Frontal cortex (tissue), 4 donors: Measurements from ENCODE around the gene F10. TPM values are rescaled to one million over a fixed set of nuclear protein-coding genes. Genes with fewer than 3 reads are reported as not detected.

Experiments
- DNase-seq, 2 donors: peaks; one replicate each; pipeline ENCODE4 v3.0.0; 2012; ENCODE audit warnings: low spot score in 2 of 2
- FAIRE-seq: peaks from 2 replicates; lab custom pipeline; 2012; peaks lifted over from hg19 to GRCh38; lab: Jason Lieb, UNC
- small RNA-seq: library from RNA; depleted of rRNA; stranded (forward); fragments of <200 nt; gene quantifications from one replicate; pipeline ENCODE3, GENCODE V24; 2014
- total RNA-seq: library from RNA; depleted of rRNA; stranded (reverse); fragments of >200 nt; gene quantifications from one replicate; pipeline ENCODE4 v1.2.3, GENCODE V29; 2014
- donor health status: control.
- donor health status: control.
- donor health status: control.

Gene F10
- total RNA-seq, 1 donor from 2014 or later, result 0.82 TPM

- no peak for DNase-seq
- no peak for FAIRE-seq
These were observed 59.4 kb downstream of the F10 start for GRCh38 chr13:113182046-113182445.

GRCh38 chr13:113183450-113184129 is 61.0 kb downstream of the F10 start:
- DNase-seq (no peak), FAIRE-seq (no peak)

- DNase-seq (no peak), FAIRE-seq (no peak)
These were observed 62.2 kb downstream of the F10 start for GRCh38 chr13:113184568-113185440.

DNA sequence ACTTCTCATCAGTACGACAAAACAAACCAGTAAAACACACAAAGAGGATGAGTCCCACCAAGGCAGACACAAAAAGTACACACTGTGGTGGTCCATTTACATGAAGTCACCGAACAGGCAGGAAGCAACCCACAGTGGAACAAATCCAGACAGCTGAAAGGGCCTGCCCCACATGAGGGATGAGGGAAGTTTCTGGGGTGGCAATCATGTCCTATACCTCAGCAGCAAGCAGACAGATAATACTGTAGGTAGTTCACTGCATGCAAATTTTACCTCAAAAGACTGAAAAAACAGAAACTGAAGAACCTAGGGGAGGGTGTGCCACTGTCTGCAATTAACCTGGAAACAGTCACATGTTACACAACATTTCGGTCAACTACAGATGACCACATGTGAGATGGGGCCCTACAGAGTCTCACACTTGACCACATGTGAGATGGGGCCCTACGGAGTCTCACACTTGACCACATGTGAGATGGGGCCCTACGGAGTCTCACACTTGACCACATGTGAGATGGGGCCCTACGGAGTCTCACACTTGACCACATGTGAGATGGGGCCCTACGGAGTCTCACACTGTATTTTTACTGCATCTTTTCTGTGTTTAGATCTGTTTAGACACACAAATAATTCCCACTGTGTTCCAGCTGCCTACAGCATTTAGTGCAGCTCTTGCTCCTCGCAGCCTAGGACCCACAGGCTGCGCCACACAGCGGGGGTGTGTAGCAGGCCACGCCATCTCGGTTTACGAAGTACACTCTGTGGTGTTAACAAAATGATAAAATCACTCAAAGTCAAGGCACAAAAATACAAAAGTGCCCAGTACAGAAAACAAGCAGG is 63.7 kb downstream of the F10 start:
- FAIRE-seq, result no peak
- DNase-seq, result no peak

DNA sequence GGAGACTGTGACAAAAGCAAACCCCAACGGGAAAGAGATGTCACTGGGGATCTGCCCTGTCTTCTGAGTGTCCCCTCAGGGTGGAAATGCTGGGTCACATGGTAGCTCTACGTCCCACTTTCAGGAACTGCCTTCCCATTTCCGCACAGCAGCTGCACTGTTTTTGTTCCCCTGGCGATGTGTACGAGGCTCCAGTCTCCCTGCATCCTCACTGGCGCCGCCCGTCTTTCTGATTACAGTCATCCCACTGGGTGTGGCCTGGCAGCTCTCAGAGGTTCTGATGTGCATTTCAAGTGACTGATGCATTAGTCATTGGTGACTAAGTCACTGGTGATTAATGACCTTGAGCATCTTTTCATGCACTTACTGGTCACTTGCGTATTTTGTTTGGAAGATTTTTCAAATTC is 64.7 kb downstream of the F10 start:
- DNase-seq (no peak), FAIRE-seq (no peak)

DNA sequence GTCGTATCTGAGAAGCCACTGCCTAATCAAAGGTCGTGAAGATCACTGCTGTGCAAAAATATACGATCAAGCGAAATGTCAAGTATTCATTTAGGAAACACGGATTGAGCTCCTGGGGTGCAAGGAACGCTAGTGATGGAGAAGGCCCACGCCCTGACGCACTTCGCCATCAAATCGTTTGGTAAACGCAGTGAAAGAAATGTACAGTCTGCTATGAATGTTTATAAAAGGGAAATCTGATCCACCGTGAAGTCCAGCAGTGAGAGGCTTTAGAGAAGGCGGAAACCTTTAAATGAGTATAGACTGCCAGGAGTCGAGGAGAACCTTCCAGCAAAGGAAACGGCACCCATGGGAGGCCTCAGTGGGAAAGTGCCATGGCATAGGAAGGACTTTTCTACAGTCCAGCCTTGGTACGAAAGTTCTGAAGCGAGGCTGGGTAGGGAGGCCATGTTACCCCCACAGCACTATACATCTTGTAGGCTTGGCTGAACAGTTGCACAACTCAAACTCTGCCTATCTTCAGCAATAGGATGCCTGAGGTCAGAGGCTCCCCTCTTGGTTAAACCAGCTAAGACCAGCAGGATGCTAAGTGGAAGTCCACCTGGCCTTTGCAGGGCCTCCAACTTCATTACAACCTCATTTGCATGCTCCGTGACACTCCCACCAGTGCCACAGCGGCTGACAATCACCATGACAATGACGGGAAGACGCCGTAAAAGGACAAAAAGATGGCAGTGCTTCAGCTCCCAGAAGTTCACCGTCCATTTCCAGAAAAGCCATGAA is 65.5 kb downstream of the F10 start:
- FAIRE-seq (no peak), DNase-seq (no peak)

DNA sequence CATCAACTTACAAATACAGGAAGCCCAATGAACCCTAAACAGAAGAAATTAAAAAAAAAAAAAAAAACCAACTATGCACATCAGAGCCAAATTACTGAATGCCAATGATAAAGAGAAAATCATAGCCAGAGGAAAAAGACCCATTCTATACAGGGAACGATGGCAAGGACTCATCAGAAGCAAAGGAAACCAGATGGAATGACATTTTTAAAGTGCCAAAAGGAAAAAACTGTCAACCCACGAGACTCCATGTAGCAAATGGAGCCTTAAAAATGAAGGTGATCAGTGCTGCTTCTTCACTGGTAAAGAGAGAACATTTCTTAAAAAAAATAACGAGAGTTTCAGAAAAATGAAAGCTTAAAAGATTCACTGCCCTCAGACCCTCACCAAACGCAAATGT is 67.6 kb downstream of the F10 start:
- no peak for FAIRE-seq
- no peak for DNase-seq

- FAIRE-seq, result no peak
- DNase-seq, result no peak
These were observed 69.7 kb downstream of the F10 start for GRCh38 chr13:113192279-113192678.

- DNase-seq (no peak), FAIRE-seq (no peak)
These were observed 70.3 kb downstream of the F10 start for GRCh38 chr13:113192902-113193301.

DNA sequence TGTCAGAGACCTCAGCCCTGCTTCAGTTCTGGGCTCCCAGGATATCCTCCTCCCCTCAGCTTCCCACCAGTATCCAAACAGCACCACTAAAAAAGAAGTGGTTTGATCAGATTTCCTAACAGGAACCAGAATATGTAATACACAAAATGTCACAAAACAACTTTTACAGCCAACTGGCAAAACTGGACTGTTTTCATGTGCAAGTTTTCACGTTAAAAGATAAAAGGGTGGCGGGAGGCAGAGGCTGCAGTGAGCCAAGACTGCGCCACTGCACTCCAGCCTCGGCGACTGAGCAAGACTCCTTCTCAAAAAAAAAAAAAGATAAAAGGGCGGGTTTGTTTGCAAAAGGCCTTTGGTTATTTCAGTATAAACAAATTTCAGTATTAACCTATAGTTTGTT is 72.8 kb downstream of the F10 start:
- FAIRE-seq (no peak), DNase-seq (no peak)

DNA sequence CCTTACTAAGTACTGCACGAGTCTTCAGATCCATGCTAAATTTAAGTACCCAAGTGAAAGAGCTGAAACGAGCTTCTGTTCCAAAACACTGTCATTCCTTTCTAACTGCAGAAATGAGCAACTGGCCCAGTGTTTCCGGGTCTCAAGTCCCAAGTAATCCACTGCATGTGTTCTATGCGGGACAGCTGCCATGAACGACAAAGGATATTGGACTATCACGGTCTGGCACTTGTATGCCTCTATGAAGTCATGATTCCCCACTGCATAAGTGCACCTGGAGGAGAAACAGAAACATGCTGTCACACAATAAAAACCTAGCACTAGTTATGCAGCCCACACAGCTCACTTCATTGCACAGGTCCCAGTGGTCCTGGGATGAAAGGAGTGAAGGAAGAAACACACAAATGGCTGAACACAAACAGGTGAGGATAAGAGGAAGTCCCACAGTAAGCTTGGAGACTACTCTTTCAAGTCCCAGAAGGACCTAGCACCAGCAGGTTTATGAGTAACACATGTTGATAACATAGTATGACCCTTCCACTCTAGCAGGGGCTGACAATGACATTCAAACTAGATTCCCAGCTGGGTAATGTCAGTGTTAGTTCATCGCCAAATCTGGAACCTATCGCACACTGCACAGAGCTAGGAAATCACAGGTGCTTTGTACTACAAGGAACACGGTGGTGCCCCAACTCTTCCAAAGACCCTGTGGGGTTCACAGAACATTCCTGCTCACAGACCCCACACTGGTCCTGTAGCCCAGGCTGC is 74.6 kb downstream of the F10 start:
- FAIRE-seq (no peak), DNase-seq (no peak)

Small RNAs within 50 kb of the gene (small RNA-seq; reads per million reads assigned to genes)
- not detected for gene AL137002.1

Other genes with a start within 250 kb of the F10 start
- 137 TPM for gene MCF2L, start 153.6 kb upstream of the F10 start, total RNA-seq
- gene F7, start 17.0 kb upstream of the F10 start, total RNA-seq, result 0.82 TPM
- gene PROZ, start 35.8 kb downstream of the F10 start, total RNA-seq, result not detected
- 48.5 TPM for gene PCID2, start 85.9 kb downstream of the F10 start, total RNA-seq
- 61.6 TPM for gene CUL4A, start 86.8 kb downstream of the F10 start, total RNA-seq
- gene LAMP1, start 174.4 kb downstream of the F10 start, total RNA-seq, result 57.9 TPM
- 0.41 TPM for gene GRTP1, start 241.3 kb downstream of the F10 start, total RNA-seq